ENCODE results near the gene CASP8.

DNA sequence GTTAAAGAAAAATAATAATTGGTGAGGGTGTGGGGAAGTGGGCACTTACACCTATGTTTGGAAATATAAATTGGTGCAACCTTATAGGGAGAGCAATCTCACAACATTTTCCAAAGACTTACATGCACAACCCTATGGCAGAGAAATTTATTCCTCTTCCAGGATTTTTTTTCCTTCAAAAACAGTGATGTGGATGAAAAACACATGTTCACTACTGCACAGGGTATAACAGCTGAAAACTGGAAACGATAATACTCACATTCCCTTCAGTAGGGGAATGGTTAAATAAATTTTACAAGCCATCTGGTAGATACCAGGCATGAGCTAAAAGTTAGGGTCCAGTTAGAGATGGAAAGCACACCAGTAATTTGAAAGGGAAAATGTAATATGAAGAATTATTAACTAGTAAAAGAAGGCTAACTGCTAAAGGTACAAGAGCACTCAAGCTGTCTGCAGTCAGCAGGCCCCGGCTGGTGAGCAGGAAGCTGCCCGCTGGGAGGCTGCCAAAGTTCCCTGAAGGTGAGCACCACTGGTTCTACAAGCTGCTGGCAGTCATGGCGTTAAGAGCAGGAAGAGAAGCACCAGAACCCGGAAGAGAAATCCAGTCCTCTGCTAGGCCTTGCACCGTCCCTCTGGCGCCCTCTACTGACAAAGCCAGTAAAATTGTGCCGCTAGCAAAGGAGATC, 28.4 kb upstream of the CASP8 start:
- TF ChIP-seq CTCF (IDR thresholded peaks at IDR 0.05; ENCODE audit: extremely low read depth in 1 of 2, insufficient read depth in 1 of 2, low read depth in 1 of 2, low read length in 2 of 2) (peak; percentile 89 to 92), EZH2 (IDR thresholded peaks at IDR 0.05; ENCODE audit: borderline replicate concordance, low read depth, low read length, severe bottlenecking) (no peak), POLR2A (IDR thresholded peaks at IDR 0.05; ENCODE audit: low read depth, low read length) (peak; percentile 51), JUN (IDR thresholded peaks at IDR 0.05; ENCODE audit: borderline replicate concordance, insufficient read depth, insufficient read length, low read depth) (no peak), MYC (IDR thresholded peaks at IDR 0.05; ENCODE audit: low read depth, low read length) (no peak), GATA2 (IDR thresholded peaks at IDR 0.05; ENCODE audit: insufficient read depth, insufficient read length, low read depth, low read length) (no peak)
- TF ChIP-seq, protein P1, sequence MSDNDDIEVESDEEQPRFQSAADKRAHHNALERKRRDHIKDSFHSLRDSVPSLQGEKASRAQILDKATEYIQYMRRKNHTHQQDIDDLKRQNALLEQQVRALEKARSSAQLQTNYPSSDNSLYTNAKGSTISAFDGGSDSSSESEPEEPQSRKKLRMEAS (IDR thresholded peaks at IDR 0.05; ENCODE audit: insufficient read depth, insufficient read length): no peak
